Panc1 (cell line): ENCODE results near the gene ZRANB3. TPM values are rescaled to one million over a fixed set of nuclear protein-coding genes. Genes with fewer than 3 reads are reported as not detected.
A peak's percentile ranks its signal among the peaks of the same experiment; 100 is the strongest.

Experiments
- ATAC-seq: fragments of 200-7000 bp; cut with Tn5 transposase; 2 replicates; pipeline ENCODE4 v1.9.1; 2020; ENCODE audit warnings: mild to moderate bottlenecking, moderate library complexity
- BruUV-seq: library from RNA; stranded (reverse); fragments of 400-500 nt; replicated peaks from 2 replicates; lab custom pipeline; 2021; lab: Mats Ljungman, UMichigan
- CTCF ChIA-PET: fragments of 300-600 bp; sonication (Branson Sonifier 250); formaldehyde crosslinking; loops from one replicate; lab custom pipeline; 2022; ENCODE audit warnings: antibody characterized with exemption; lab: Charles Lee
- POLR2A ChIA-PET: fragments of 300-600 bp; sonication (Branson Sonifier 250); formaldehyde crosslinking; loops from one replicate; lab custom pipeline; 2022; ENCODE audit warnings: antibody characterized with exemption; lab: Charles Lee
- DNase-seq: peaks from one replicate; pipeline ENCODE4 v3.0.0-alpha.2; 2010; ENCODE audit warnings: low read depth, low spot score
- H3K27ac ChIP-seq: 2 replicates; pipeline ENCODE4 v1.5.1; 2011; ENCODE audit warnings: mild to moderate bottlenecking, low read length, inconsistent platforms
- H3K27me3 ChIP-seq: fragments of 200-500 bp; sonication (Bioruptor generic); 2 replicates; pipeline ENCODE4 v1.6.0; 2014; ENCODE audit warnings: low read length, inconsistent platforms; ENCODE audit not compliant: control insufficient read depth, insufficient read depth
- H3K36me3 ChIP-seq: fragments of 200-500 bp; sonication (Bioruptor generic); 2 replicates; pipeline ENCODE4 v1.5.1; 2014; ENCODE audit warnings: inconsistent platforms, mild to moderate bottlenecking, low read length, moderate library complexity; ENCODE audit not compliant: control insufficient read depth, insufficient read depth
- H3K4me1 ChIP-seq: 2 replicates; pipeline ENCODE4 v1.5.1; 2011; ENCODE audit warnings: inconsistent platforms, mild to moderate bottlenecking, low read length, moderate library complexity; ENCODE audit not compliant: control insufficient read depth, insufficient read depth
- H3K4me3 ChIP-seq, 2 experiments: 2 replicates each; pipeline ENCODE4 v1.5.1; 2011 to 2012; ENCODE audit warnings: low read depth in 2 of 2, low read length in 2 of 2, mild to moderate bottlenecking in 2 of 2, inconsistent platforms in 1 of 2, moderate library complexity in 1 of 2
- H3K9me3 ChIP-seq: fragments of 200-500 bp; sonication (Bioruptor generic); 2 replicates; pipeline ENCODE4 v1.5.1; 2014; ENCODE audit warnings: low read depth, mild to moderate bottlenecking, inconsistent platforms, low read length, moderate library complexity; ENCODE audit not compliant: control insufficient read depth, insufficient read depth
- CTCF ChIP-seq: fragments of 450-650 bp; IDR thresholded peaks from 2 replicates; pipeline ENCODE4 v1.5.1; 2017; ENCODE audit warnings: mild to moderate bottlenecking
- POLR2AphosphoS5 ChIP-seq: IDR thresholded peaks from 2 replicates; pipeline ENCODE4 v1.6.1; 2012; ENCODE audit warnings: mild to moderate bottlenecking, low read depth, low read length, moderate library complexity
- SIN3A ChIP-seq: IDR thresholded peaks from 2 replicates; pipeline ENCODE4 v1.6.1; 2012; ENCODE audit warnings: low read depth, mild to moderate bottlenecking, low read length, moderate library complexity, borderline replicate concordance; ENCODE audit not compliant: insufficient read depth
- TCF7L2 ChIP-seq: IDR thresholded peaks from 2 replicates; pipeline ENCODE4 v1.6.1; 2011; ENCODE audit warnings: mild to moderate bottlenecking, low read depth, low read length, inconsistent platforms
- in situ Hi-C: cut with HindIII; loops from 2 replicates; pipeline ENCODE4 v1.10.0; 2016; ENCODE audit warnings: low sequenced_read_pairs, low pct_unique_long_range_greater_than_20kb
- intact Hi-C: fragments of 100-400 bp; cut with micrococcal nuclease; formaldehyde crosslinking; loops from one replicate; pipeline ENCODE4 v1.10.0; 2022; ENCODE audit not compliant: unreplicated experiment
- total RNA-seq: library from RNA; stranded (reverse); gene quantifications from one replicate; pipeline ENCODE4 v1.2.1, GENCODE V29; 2021; ENCODE audit not compliant: unreplicated experiment
- TF ChIP-seq, protein P1 (sequence below), 2 experiments: IDR thresholded peaks; 2 replicates each; pipeline ENCODE4 v1.6.1; 2011 to 2012; ENCODE audit warnings: low read depth in 2 of 2, control low read depth in 1 of 2, low read length in 1 of 2, mild to moderate bottlenecking in 1 of 2, moderate library complexity in 1 of 2; ENCODE audit not compliant: insufficient read depth in 1 of 2

ZRANB3 gene
- total RNA-seq, 1 experiment from 2014 or later: 11.7 TPM

GRCh38 chr2:135259123-135259522, 271.9 kb downstream of the ZRANB3 start:
- H3K4me3 ChIP-seq: no peak overlapping the region
- ChIA-PET POLR2A (no interaction called here), CTCF (no interaction called here)
- no TSS peak for BruUV-seq
- DNase-seq: no peak
- H3K9me3 ChIP-seq: no peaks in the 10 kb centered on the region
- no peaks in the 10 kb centered on the region for H3K4me1 ChIP-seq
- no peaks in the 10 kb centered on the region for H3K27me3 ChIP-seq
- H3K27ac ChIP-seq: no peak overlapping the region
- in situ Hi-C loops: no loop called here
- TF ChIP-seq SIN3A: no peak
- no peak for TF ChIP-seq POLR2AphosphoS5
- TF ChIP-seq, protein P1, sequence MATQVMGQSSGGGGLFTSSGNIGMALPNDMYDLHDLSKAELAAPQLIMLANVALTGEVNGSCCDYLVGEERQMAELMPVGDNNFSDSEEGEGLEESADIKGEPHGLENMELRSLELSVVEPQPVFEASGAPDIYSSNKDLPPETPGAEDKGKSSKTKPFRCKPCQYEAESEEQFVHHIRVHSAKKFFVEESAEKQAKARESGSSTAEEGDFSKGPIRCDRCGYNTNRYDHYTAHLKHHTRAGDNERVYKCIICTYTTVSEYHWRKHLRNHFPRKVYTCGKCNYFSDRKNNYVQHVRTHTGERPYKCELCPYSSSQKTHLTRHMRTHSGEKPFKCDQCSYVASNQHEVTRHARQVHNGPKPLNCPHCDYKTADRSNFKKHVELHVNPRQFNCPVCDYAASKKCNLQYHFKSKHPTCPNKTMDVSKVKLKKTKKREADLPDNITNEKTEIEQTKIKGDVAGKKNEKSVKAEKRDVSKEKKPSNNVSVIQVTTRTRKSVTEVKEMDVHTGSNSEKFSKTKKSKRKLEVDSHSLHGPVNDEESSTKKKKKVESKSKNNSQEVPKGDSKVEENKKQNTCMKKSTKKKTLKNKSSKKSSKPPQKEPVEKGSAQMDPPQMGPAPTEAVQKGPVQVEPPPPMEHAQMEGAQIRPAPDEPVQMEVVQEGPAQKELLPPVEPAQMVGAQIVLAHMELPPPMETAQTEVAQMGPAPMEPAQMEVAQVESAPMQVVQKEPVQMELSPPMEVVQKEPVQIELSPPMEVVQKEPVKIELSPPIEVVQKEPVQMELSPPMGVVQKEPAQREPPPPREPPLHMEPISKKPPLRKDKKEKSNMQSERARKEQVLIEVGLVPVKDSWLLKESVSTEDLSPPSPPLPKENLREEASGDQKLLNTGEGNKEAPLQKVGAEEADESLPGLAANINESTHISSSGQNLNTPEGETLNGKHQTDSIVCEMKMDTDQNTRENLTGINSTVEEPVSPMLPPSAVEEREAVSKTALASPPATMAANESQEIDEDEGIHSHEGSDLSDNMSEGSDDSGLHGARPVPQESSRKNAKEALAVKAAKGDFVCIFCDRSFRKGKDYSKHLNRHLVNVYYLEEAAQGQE (IDR thresholded peaks at IDR 0.05; ENCODE audit: insufficient read depth in 1 of 2, low read depth in 2 of 2, low read length in 1 of 2): no peak
- no peak for TF ChIP-seq TCF7L2
- TF ChIP-seq CTCF: no peak
- no peaks in the 10 kb centered on the region for H3K36me3 ChIP-seq
- ATAC-seq: no peak
- intact Hi-C loops: no loop called here

- Histone ChIP-seq H3K4me3 (no peak overlapping the region), H3K36me3 (no peaks in the 10 kb centered on the region), H3K4me1 (no peaks in the 10 kb centered on the region), H3K27ac (no peak overlapping the region), H3K9me3 (no peaks in the 10 kb centered on the region), H3K27me3 (no peaks in the 10 kb centered on the region)
- POLR2A ChIA-PET: no interaction called here
- DNase-seq (no peak), ATAC-seq (no peak)
- intact Hi-C loops: no loop called here
- in situ Hi-C loops: no loop called here
- TF ChIP-seq SIN3A (no peak), CTCF (peak; percentile 16; the same call in 1 of the 2 replicates), POLR2AphosphoS5 (no peak)
- TF ChIP-seq, protein P1 (IDR thresholded peaks at IDR 0.05; ENCODE audit: insufficient read depth in 1 of 2, low read depth in 2 of 2, low read length in 1 of 2): no peak
- CTCF ChIA-PET: no interaction called here
- no TSS peak for BruUV-seq
Measured at GRCh38 chr2:135258193-135258592, 272.8 kb downstream of the ZRANB3 start.
